GM12872 (cell line): ENCODE measurements around the gene MARVELD1.

Experiments
- CTCF ChIP-seq: IDR thresholded peaks from 3 replicates; pipeline ENCODE4 v1.5.1; 2011; ENCODE audit warnings: low read depth, mild to moderate bottlenecking, low read length, moderate library complexity; ENCODE audit not compliant: insufficient read depth

Gene MARVELD1

DNA sequence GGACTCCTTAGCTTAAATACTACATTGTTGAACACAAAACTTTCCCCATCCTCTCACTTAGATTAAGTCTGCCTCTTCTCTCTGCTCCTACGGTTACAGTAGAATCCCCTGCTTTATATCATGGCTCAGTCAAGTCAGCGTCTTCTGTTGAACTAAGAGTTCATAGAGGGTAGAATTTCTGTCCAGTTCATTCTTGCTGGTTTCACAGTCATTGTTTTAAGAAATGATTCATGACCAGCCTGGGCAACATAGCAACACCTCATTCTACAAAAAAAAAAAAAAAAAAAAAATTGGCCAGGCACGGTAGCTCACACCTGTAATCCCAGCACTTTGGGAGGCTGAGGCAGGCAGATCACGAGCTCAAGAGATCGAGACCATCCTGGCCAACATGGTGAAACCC lies 19.7 kb downstream of the MARVELD1 start:
- no peak for TF ChIP-seq CTCF

DNA sequence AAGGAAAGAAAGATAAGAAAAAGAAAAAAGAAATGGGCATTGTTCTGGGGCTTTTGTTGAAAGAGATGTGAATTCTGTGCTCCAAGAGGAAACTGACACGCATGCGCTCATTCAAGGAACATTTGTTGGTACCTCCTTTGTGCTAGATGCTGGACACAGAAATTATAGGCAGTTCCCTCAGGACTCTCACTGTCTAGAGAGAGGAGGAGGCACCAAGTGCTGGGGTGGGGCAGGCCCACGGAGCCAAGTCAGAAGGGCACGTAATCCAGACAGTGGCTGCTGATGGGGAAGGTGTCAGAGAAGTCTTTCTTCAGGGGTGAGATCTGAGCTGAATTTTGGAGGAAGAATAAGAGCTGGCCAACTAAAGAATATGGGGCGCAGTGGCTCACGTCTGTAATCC lies 20.5 kb downstream of the MARVELD1 start:
- TF ChIP-seq CTCF, result no peak

DNA sequence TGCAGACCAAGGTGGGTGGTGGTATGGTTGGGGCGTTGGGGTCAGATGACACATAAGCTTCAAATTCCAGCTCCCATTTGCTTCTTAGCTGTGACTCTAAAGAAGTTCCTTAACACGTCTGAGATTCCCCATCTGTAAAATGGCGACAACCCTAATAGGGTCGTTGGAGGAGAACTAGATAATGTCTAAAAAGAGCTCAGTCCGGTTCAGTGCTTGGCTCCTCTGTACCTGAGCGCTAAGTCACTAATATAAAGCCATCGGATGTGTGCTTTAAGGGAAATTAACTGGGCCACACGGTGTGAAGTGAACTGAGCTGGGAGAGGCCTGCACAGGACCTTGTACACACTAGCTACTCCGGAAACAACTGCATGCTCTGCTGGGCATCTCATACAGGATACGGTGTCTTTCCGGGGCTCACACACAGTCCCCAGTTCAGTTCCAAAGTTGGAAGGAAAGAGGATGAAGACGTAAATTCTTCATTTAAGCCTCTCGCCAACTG lies 22.9 kb downstream of the MARVELD1 start:
- no peak for TF ChIP-seq CTCF

- TF ChIP-seq CTCF, result no peak
These were observed 23.6 kb downstream of the MARVELD1 start, which contains the start of gene ZFYVE27 for GRCh38 chr10:97736902-97737769. ZFYVE27 (plus strand) TSS chr10:97737128; CDS start chr10:97738478, 1,350 bp downstream.

GRCh38 chr10:97737770-97738265 lies 24.3 kb downstream of the MARVELD1 start:
- TF ChIP-seq CTCF, result no peak

DNA sequence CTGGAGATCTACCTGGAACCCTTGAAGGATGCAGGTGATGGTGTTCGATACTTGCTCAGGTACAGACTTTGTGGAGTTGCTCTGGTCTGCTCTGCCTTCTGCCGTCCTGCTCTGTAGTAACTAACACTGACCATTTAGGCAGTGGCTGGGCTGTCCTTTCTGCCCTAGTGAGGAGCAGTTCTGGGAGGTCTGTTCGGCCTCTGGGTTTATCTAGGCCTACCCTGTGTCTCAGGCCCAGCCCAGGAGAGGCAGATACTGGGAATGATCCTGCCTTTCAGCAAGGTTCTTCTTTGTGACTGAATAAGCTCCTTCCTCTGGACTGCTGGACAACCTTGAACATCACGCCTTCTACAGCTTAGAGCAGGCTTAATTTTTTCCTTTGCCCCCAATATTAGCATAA lies 25.1 kb downstream of the MARVELD1 start:
- no peak for TF ChIP-seq CTCF

DNA sequence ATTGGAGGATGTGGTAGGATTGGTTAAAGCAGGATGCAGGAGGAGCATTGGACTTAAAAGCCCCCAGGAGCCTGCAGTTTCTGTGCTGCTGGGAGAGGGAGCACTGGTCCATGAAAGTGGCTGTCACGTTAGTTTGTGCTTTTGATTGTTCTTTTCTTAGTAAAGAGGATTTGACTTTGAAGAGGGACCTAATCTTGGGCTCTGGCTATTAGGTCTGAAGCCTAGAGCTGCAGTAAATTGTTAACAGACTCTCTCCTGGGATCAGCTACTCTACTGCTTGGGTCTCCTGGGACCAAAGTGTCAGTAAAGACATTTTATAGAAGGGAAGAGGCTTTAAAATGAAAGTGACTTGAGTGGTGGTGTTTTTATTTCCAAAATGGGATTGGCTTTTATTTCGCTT lies 27.1 kb downstream of the MARVELD1 start:
- no peak for TF ChIP-seq CTCF
